ENCODE data around the gene PARD6G.

- no peak for TF ChIP-seq CTCF (IDR thresholded peaks at IDR 0.05)
- TF ChIP-seq POLR2A (IDR thresholded peaks at IDR 0.05): no peak
Observed at GRCh38 chr18:80253236-80253635, 5.9 kb upstream of the PARD6G start.
